KOPT-K1 (cell line): ENCODE results near the gene INS.

Experiments used
- H3K27ac ChIP-seq: fragments of 200-600 bp; sonication (generic); 2 replicates; pipeline ENCODE4 v1.5.1; 2016; ENCODE audit warnings: antibody characterized with exemption, mild to moderate bottlenecking, low read depth, low read length; ENCODE audit not compliant: poor library complexity, severe bottlenecking
- H3K36me3 ChIP-seq: fragments of 200-600 bp; sonication (generic); 2 replicates; pipeline ENCODE4 v1.5.1; 2017; ENCODE audit warnings: antibody characterized with exemption, mild to moderate bottlenecking, low read length, moderate library complexity; ENCODE audit not compliant: insufficient read depth
- H3K9me3 ChIP-seq: fragments of 200-600 bp; sonication (generic); 2 replicates; pipeline ENCODE4 v1.5.1; 2017; ENCODE audit warnings: antibody characterized with exemption, low read length, mild to moderate bottlenecking; ENCODE audit not compliant: insufficient read depth, poor library complexity, severe bottlenecking

Gene INS

GRCh38 chr11:2121227-2122130 is 39.5 kb downstream of the INS start:
- H3K27ac ChIP-seq: no peak overlapping the region
- no peaks in the 10 kb centered on the region for H3K9me3 ChIP-seq
- no peaks in the 10 kb centered on the region for H3K36me3 ChIP-seq

DNA sequence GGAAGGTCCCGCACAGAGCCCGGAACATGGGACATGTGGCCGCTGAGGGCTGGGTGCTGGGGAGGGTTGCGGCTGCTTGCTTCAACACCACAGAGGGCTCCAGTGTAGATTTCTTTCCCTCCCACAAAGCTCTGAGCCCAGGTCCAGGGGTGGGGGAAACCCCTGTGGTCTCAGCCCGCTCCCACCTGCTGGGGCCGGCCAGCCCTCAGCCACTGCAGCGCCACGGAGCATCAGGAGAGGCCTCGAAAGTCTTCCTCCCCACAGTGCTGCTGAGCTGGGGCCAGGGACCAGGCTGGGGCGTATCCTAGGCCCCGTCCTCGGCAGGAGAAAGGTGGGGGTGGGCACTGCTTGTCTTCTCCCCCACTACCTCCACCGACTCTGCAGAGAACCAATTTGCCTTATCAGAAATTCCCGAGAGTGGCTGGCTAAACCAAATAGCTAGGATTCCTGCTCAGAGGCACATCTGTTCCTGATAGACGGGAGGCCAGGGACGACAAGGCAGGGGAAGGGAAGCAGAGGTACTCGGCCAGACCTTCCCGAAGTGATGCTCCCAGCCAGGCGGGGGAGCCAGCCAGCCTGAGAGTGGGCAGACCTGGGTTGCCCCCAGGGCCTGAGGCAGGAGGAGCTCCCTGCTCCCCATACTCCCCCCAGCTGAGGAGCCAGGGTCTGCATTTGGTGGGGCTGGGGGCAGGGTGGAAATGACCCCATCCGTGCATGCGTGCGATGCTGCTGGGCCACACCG is 40.5 kb downstream of the INS start:
- Histone ChIP-seq H3K27ac (no peak overlapping the region), H3K9me3 (no peaks in the 10 kb centered on the region), H3K36me3 (no peaks in the 10 kb centered on the region)

- no peak overlapping the region for H3K27ac ChIP-seq
- H3K9me3 ChIP-seq: no peaks in the 10 kb centered on the region
These were observed 42.3 kb downstream of the INS start for GRCh38 chr11:2118677-2119076.

DNA sequence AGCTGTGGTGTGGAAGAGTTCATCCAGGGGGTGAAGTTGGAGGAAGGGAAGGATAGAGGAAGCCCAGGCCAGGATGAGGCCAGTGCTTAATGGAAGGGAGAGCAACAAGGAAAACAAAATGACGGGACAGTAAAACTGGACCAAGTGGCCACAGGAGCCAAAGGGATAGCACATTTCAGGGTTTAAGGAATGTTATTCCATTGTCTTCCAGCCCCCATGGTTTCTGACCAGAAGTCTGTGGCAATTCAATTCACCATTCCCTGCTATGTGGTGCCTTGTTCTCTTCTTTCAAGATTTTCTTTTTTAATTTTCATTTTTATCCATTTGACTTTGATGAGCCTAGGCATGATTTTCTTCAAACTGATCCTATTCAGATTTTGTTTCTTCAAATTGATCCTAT is 44.3 kb downstream of the INS start:
- H3K9me3 ChIP-seq: no peaks in the 10 kb centered on the region

More at GRCh38 chr11:2118677-2119076, 42.3 kb downstream of the INS start:
- H3K36me3 ChIP-seq: no peaks in the 10 kb centered on the region

DNA sequence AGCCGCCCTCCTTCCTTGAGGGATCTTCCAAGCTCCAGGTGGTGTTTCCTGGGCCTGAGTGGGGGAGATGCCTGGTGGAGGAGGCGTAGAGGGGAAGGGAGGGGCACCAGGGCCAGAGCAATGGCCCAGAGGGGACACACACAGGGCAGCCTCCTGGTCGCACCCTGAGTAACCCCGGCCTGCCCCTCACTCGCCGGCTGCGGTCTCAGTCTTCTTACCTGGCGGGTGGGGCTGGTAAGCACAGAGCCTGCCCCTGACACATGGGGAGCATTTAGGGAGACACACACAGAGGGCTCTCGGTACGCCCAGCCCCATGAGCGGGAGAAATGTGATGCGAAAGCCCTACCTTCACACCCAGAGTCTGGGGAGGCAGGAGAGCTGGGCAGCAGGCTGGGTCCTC is 45.7 kb downstream of the INS start:
- Histone ChIP-seq H3K27ac (no peak overlapping the region), H3K9me3 (no peaks in the 10 kb centered on the region), H3K36me3 (no peaks in the 10 kb centered on the region)

More for the DNA sequence above, 44.3 kb downstream of the INS start:
- Histone ChIP-seq H3K36me3 (no peaks in the 10 kb centered on the region), H3K27ac (no peak overlapping the region)

DNA sequence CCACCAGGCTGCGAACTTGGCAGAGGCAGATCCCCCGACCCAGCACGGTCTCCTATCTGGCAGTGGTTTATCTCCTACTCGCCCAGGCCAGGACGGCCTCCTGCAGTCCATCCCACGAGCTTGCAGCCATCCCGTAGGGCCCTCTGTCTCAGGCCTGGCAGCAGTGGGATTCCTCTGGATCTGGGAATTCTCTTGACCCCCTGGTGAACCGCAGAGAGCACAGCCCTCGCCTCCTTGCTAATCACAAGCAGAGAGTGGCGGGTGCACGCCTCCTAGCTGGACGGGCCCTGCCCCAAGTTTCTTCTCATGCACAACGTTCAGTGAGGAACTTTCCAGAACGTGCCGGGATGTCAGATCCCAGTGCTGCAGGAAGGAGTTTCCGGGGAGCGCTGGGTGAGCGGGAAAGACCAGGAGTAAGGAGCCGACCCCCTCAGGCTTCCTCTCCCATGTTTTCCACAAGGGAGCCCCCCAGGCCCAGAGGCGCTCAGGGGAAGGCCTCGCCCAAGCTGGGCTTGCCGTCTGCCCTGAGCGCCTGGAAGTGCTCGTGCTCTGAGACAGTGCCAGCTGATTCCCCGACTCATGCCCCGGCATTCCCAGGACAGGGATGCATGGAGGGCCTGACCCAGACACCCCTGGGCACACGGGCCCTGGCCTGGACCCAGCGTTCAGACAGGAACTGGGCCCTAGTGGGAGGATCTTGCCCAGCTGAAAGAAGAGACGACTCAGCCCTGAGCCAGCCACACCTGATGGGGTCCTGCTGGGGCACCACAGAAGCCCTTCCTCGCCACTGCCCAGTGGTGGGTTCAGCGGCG is 46.4 kb downstream of the INS start:
- H3K27ac ChIP-seq: no peak overlapping the region
- H3K9me3 ChIP-seq: no peaks in the 10 kb centered on the region
- H3K36me3 ChIP-seq: no peaks in the 10 kb centered on the region

- H3K9me3 ChIP-seq: no peaks in the 10 kb centered on the region
- no peaks in the 10 kb centered on the region for H3K36me3 ChIP-seq
- no peak overlapping the region for H3K27ac ChIP-seq
These were observed 47.2 kb downstream of the INS start for GRCh38 chr11:2113776-2114175.

GRCh38 chr11:2110521-2110920 is 50.5 kb downstream of the INS start:
- H3K36me3 ChIP-seq: no peaks in the 10 kb centered on the region
- H3K9me3 ChIP-seq: no peaks in the 10 kb centered on the region
- no peak overlapping the region for H3K27ac ChIP-seq
